Right lobe of liver (tissue), 6 donors: ENCODE results near the gene APMAP. TPM values are rescaled to one million over a fixed set of nuclear protein-coding genes. Genes with fewer than 3 reads are reported as not detected.

ENCODE experiments used
- ATAC-seq, 4 donors: fragments of 200-7000 bp; cut with Tn5 transposase; one replicate each; pipeline ENCODE4 v1.9.1; 2020; ENCODE audit warnings: mild to moderate bottlenecking in 4 of 4, moderate library complexity in 4 of 4
- DNase-seq, 3 donors: peaks; one replicate each; pipeline ENCODE4 v3.0.0-alpha.2; 2020
- H3K27ac ChIP-seq, 3 donors: fragments of 200-600 bp; one replicate each; pipeline ENCODE4 v1.8.0; 2022
- H3K27me3 ChIP-seq, 2 donors: fragments of 200-600 bp; one replicate each; pipeline ENCODE4 v1.8.0; 2022
- H3K36me3 ChIP-seq, 4 donors: fragments of 200-600 bp; sonication (generic) in 1 of 4; one replicate each; pipeline versions ENCODE4 v1.5.1 to v1.8.0; 2017 to 2022; ENCODE audit warnings: control low read depth in 1 of 4
- H3K4me1 ChIP-seq, 4 donors: fragments of 200-600 bp; sonication (generic) in 1 of 4; one replicate each; pipeline versions ENCODE4 v1.5.1 to v1.8.0; 2017 to 2022; ENCODE audit warnings: control low read depth in 1 of 4
- H3K4me3 ChIP-seq, 3 donors: fragments of 200-600 bp; one replicate each; pipeline ENCODE4 v1.8.0; 2022
- H3K9me3 ChIP-seq, 4 donors: fragments of 200-600 bp; sonication (generic) in 1 of 4; one replicate each; pipeline versions ENCODE4 v1.5.1 to v1.8.0; 2017 to 2022; ENCODE audit warnings: control low read depth in 1 of 4
- POLR2A ChIP-seq: fragments of 450-650 bp; IDR thresholded peaks from one replicate; pipeline ENCODE4 v1.6.1; 2017; ENCODE audit warnings: antibody characterized with exemption, mild to moderate bottlenecking
- WGBS: methylation state at CpG from one replicate; pipeline ENCODE4 v1.1.6; 2018; ENCODE audit warnings: low coverage, low lambda C conversion rate; ENCODE audit not compliant: insufficient coverage; ENCODE audit errors: missing lambda C conversion rate; 5-methylcytosine and 5-hydroxymethylcytosine counted together
- intact Hi-C, 2 donors: fragments of 100-400 bp; cut with DNase I; formaldehyde crosslinking; loops; one replicate each; pipeline versions ENCODE4 v1.11.2 to v1.14.1; 2022
- total RNA-seq, 6 experiments: library from RNA; depleted of rRNA in 2 of 6; stranded (reverse); fragments of >200 nt in 2 of 6; fragmentation: NEBNext Ultra II Directional in 3 of 6; extraction: Animal tissue kit (Norgen Biotek cat#: 25700) in 3 of 6; gene quantifications; one replicate each; pipeline versions ENCODE4 v1.1.0 to v1.2.4, GENCODE V29; 2016 to 2023
- TF ChIP-seq, protein P1 (sequence below), 4 donors: fragments of 200-600 bp in 3 of 4; fragments of 450-650 bp in 1 of 4; IDR thresholded peaks; one replicate each; pipeline versions ENCODE4 v1.5.1 to v1.8.0; 2016 to 2022; ENCODE audit warnings: antibody characterized with exemption in 4 of 4, mild to moderate bottlenecking in 2 of 4
- donor health status: DM: no; HTN: yes; CAD: no.
- donor health status: DM: no; HTN: no; CAD: no.
- donor health status: DM: no; HTN: no; CAD: no.
- donor health status: DM: no; HTN: yes; CAD: no.
- donor health status: DM: no; HTN: yes; CAD: no.

Gene APMAP
- total RNA-seq, 6 experiments from 2014 or later: 130 to 210 (median 140) TPM

- no peak overlapping the region for H3K4me3 ChIP-seq
- no peak overlapping the region for H3K27ac ChIP-seq
- no peaks in the 10 kb centered on the region for H3K4me1 ChIP-seq
- H3K27me3 ChIP-seq: no peaks in the 10 kb centered on the region
- intact Hi-C loops: no loop called here
- WGBS: 91% methylated on average over 4 of the region's 6 CpGs
- no peak for ATAC-seq
- no peaks in the 10 kb centered on the region for H3K9me3 ChIP-seq
- no peak for DNase-seq
- H3K36me3 ChIP-seq: peaks cover 7 to 69% (median 33%) of the 10 kb centered on the region in 4 donors
- TF ChIP-seq POLR2A: no peak
- TF ChIP-seq, protein P1, sequence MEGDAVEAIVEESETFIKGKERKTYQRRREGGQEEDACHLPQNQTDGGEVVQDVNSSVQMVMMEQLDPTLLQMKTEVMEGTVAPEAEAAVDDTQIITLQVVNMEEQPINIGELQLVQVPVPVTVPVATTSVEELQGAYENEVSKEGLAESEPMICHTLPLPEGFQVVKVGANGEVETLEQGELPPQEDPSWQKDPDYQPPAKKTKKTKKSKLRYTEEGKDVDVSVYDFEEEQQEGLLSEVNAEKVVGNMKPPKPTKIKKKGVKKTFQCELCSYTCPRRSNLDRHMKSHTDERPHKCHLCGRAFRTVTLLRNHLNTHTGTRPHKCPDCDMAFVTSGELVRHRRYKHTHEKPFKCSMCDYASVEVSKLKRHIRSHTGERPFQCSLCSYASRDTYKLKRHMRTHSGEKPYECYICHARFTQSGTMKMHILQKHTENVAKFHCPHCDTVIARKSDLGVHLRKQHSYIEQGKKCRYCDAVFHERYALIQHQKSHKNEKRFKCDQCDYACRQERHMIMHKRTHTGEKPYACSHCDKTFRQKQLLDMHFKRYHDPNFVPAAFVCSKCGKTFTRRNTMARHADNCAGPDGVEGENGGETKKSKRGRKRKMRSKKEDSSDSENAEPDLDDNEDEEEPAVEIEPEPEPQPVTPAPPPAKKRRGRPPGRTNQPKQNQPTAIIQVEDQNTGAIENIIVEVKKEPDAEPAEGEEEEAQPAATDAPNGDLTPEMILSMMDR (IDR thresholded peaks at IDR 0.05): no peak
These were observed 21.0 kb downstream of the APMAP start for GRCh38 chr20:24971376-24972101.

DNA sequence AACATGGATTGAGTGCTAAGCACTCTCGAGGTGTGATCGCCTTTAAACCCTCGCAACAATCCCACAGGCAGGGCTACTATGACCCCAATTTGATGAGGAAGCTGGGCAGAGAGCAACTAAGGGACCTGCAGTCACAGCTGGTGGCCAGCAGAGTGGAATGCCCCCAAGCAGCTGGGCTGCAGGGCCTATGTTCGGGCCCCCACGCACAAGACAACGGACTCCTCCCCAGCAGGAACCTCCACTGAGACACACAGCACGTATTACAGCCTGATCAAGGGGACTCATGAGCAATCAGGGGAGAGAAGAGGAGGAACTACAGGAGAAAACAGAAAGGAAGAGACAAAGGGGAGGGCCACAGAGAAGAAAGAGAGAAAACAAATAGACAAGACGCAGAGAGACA lies 21.8 kb downstream of the APMAP start:
- intact Hi-C loops: no loop called here
- Histone ChIP-seq H3K27ac (no peak overlapping the region), H3K4me3 (no peak overlapping the region), H3K4me1 (no peaks in the 10 kb centered on the region), H3K9me3 (no peaks in the 10 kb centered on the region), H3K27me3 (no peaks in the 10 kb centered on the region), H3K36me3 (peaks cover 7 to 71% (median 36%) of the 10 kb centered on the region in 4 donors)
- ATAC-seq (peak in 2 of 4 donors; percentile 24 to 30), DNase-seq (peak in 1 of 3 donors; percentile 30)
- WGBS: 74% methylated on average over 8 of the region's 8 CpGs
- TF ChIP-seq POLR2A: no peak
- TF ChIP-seq, protein P1 (IDR thresholded peaks at IDR 0.05): no peak

GRCh38 chr20:24970030-24970553 lies 22.5 kb downstream of the APMAP start:
- DNase-seq: no peak
- TF ChIP-seq POLR2A: no peak
- TF ChIP-seq, protein P1 (IDR thresholded peaks at IDR 0.05): no peak
- 77% methylated on average over 4 of the region's 5 CpGs for WGBS
- H3K27me3 ChIP-seq: no peaks in the 10 kb centered on the region
- intact Hi-C loops: no loop called here
- no peaks in the 10 kb centered on the region for H3K4me1 ChIP-seq
- H3K4me3 ChIP-seq: no peak overlapping the region
- no peak for ATAC-seq
- H3K36me3 ChIP-seq: peaks cover 7 to 78% (median 40%) of the 10 kb centered on the region in 4 donors
- no peaks in the 10 kb centered on the region for H3K9me3 ChIP-seq
- no peak overlapping the region for H3K27ac ChIP-seq

DNA sequence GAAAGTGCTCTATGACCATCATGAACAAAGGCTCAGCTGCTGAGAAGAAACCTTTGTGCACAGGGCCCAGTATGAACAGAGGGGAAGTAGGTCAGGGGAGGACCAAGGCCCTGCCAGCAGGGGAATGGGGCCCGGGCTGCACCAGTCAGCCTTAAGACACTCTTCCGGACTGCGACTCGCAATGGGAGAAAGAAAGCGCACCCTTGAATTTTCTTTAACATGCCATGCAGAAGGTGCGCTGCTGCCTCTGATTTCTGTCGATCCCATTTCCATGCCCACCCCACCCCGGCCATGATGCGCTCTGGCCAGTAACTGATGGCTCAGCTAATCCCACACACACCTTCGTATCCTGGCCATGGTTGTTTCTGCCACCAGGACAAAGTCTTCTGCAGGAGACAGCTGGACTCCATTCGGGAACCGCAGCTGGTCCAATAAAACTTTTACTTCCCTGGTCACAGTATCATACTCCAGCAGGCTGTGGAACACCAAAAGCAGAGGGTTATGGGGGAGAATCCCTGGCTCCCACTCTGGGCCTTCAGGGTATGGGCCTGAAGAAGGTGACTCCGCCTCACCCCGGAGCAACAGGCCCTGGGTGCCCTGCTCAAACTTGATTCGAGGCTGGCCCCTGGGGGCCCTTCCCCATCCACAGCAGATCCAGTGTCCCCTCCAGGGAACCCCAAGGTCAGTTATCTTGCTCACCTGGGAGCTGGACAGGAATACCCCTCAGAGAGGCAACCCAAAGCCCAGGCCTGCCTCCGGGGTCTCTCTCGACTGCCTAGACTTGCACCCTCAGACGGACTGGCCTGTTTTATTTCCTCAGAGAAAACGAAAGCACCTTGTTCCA lies 23.1 kb downstream of the APMAP start:
- TF ChIP-seq POLR2A: no peak
- TF ChIP-seq, protein P1 (IDR thresholded peaks at IDR 0.05): no peak
- 90% methylated on average over 2 of the region's 19 CpGs for WGBS
- intact Hi-C loops: no loop called here
- Histone ChIP-seq H3K4me3 (no peak overlapping the region), H3K27me3 (no peaks in the 10 kb centered on the region), H3K9me3 (no peaks in the 10 kb centered on the region), H3K27ac (no peak overlapping the region), H3K4me1 (no peaks in the 10 kb centered on the region), H3K36me3 (peaks cover 7 to 85% (median 44%) of the 10 kb centered on the region in 4 donors)
- ATAC-seq (no peak), DNase-seq (peak in 1 of 3 donors; percentile 40)
